Dermis microvascular lymphatic vessel endothelial cell (primary cell): Measurements from ENCODE around the gene NDUFS5. TPM values are rescaled to one million over a fixed set of nuclear protein-coding genes. Genes with fewer than 3 reads are reported as not detected.
"Not testable (repeated sequence)": the region's sequence is repeated elsewhere in the genome, so short reads cannot be mapped to it uniquely, and the experiment has no call there.

Experiments used
- DNase-seq, 2 donors: peaks; one replicate each; pipeline versions ENCODE4 v3.0.0 to v3.0.0-alpha.2; 2010; ENCODE audit warnings: low read depth in 2 of 2
- total RNA-seq: library from RNA; depleted of rRNA; stranded (reverse); fragments of >200 nt; gene quantifications from 2 replicates; pipeline ENCODE4 v1.2.1, GENCODE V29; 2014

NDUFS5 gene
- 337 and 433 TPM in 2 replicates for total RNA-seq

DNA sequence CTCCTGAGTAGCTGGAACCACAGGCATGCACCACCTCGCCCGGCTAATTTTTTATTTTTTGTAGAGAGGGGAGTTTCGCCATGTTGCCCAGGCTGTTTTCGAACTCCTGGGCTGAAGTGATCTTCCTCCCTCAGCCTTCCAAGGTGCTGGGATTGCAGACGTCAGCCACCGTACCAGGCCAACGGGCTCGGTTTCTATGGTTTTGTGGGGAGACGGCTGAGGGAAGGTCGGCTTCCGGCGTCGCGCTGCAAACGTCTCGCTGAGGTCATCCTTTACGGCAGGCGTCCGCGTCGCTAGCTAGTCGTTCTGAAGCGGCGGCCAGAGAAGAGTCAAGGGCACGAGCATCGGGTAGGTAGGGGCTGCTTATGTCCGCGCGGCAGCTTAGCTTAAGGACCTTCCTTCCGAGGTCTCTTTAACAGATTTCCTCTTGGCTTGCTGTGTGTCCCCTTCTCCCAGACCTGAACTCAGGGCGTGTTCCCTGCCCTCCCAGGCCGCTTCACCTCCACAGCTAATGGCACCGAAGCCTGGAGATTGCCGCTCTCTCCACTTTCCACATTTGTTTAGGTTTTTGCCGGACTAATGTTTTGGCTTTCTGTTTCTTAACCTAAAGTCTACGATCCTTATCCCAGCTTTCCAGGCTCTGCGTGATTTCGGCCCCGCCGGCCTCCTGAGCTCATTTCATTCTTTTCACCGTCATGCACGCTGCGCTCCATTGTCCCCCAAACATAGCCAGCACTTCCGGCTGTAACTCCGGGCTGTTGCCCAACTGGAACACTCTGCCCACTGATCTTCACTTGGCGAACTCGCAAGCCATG is at the start of gene NDUFS5:
NDUFS5 (plus strand) TSS at position 300 of the 815 bp plus-strand sequence. CDS start 2,375 bp downstream, outside the sequence.
- peak; percentile 76 to 88 for DNase-seq

DNA sequence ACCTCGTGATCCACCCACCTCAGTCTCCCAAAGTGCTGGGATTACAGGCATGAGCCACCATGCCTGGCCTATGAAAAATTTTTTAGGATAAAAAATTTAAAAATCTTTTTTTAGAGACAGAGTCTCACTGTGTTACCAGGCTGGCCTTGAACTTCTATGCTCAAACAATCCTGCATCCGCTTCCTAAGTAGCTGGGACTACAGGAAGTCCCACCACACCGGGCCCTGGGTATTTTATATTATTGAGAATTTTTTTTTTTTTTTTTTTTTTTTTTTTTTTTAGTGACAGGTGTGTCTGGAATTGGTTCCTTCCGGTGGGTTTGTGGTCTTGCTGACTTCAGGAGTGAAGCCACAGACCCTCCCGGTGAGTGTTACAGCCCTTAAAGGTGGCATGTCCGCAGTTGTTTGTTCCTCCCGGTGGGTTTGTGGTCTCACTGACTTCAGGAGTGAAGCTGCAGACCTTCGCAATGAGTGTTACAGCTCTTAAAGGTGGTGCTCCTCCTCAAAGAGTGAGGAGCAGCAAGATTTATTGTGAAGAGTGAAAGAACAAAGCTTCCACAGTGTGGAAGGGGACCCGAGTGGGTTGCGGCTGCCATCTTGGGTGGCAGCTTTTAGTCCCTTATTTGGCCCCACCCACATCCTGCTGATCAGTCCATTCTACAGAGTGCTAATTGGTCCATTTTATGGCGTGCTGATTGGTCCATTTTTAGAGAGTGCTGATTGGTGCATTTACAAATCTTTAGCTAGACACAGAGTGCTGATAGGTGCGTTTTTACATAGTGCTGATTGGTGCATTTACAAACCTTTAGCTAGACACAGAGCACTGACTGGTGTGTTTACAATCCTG is 48.5 kb upstream of the NDUFS5 start:
- not testable (repeated sequence) for DNase-seq

GRCh38 chr1:38978245-38978542 is 48.0 kb upstream of the NDUFS5 start:
- not testable (repeated sequence) for DNase-seq

DNA sequence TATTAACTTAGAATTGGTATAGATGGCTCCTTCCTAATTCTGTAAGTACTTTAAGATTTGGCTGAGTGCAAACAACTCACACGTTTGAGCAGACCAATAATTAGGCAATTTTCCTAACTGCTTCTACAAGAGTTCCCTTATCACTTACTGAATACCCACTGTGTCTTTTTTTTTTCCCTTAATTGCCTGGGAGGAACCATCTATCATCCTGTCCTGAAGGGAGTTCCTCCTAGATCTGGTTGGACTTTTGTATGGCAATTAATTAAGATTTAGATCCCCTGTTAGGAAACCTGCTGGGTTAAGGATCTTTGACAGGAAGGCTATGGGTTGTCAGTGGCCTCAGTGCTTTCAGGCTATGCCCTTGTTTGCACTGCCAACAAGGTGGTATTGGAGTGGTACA is 46.8 kb upstream of the NDUFS5 start:
- DNase-seq = not testable (repeated sequence)

DNA sequence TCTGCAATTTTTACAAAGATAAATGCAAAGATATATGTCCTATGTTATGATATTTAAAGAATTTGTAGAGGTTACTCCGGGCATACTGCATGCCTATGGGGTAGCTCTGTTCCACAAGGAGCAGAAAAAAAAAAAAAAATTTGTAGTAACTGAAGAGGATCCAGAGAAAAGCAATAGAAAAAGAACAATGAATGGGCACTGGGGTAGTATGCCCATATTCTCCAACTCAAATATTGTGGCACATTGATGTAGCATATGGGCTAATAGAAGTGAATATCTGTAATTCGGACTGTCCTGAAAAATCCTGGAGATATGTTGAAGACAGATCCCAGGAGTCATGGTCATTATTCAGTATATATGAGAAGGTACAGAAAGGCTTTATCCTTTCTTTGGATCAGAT is 36.2 kb upstream of the NDUFS5 start:
- no peak for DNase-seq

DNA sequence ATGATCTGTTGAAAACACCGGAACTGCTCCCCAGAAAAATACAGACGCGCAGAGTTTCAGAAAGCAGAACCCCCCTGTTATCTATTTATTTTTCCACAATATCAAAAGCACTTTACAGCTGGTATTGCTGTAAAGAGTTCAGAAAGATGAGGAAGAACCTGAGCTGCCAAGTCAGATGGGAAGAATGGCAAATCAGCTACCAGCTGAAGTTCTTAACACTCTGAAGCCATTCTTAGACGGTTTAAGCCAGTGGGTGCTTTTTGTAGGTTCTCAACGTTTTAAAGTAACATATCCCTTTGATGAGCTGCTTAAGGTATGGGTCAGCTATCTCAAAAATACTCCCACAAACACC is 35.8 kb upstream of the NDUFS5 start:
- DNase-seq = peak in 1 of 2 donors; percentile 14

DNA sequence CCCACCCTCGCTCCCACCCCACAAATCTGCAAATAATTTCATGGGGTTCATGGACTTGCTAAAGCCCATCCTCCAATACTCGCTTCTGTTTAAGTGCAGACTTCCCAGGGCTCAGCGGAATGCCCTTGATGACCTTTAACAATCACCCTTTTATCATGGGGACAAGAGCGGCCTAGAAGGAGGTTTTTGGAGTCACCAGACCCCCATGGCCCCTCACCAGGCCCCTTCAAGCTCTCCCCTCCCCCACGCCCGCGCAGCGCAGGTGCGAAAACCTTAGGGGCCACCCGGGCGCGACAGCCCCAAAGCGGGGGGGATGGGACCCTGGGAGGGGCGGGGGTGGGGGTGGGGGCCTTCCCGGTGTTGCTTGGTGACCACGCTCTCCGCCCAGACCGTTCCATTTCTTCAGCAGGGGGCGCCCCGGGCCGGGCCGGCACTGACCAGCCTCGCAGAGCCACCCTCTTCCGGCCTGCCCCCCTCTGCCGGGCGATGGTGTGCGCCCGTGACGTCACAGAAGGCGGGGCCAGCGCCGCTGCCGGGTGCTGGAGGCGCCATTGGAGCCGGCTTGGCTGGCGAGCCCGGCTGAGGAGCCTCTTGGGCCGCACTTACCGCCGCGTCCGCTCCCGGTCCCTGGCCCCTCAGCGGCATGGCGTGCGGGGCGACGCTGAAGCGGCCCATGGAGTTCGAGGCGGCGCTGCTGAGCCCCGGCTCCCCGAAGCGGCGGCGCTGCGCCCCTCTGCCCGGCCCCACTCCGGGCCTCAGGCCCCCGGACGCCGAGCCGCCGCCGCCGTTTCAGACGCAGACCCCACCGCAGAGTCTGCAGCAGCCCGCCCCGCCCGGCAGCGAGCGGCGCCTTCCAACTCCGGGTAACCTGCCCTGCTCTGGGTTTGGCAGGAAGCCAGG is 35.2 kb upstream of the NDUFS5 start, which contains the start of gene AKIRIN1:
AKIRIN1 (plus strand) TSS at position 539 of the 900 bp plus-strand sequence; CDS start at position 644, 105 bp downstream.
- DNase-seq = peak; percentile 89 to 97

DNA sequence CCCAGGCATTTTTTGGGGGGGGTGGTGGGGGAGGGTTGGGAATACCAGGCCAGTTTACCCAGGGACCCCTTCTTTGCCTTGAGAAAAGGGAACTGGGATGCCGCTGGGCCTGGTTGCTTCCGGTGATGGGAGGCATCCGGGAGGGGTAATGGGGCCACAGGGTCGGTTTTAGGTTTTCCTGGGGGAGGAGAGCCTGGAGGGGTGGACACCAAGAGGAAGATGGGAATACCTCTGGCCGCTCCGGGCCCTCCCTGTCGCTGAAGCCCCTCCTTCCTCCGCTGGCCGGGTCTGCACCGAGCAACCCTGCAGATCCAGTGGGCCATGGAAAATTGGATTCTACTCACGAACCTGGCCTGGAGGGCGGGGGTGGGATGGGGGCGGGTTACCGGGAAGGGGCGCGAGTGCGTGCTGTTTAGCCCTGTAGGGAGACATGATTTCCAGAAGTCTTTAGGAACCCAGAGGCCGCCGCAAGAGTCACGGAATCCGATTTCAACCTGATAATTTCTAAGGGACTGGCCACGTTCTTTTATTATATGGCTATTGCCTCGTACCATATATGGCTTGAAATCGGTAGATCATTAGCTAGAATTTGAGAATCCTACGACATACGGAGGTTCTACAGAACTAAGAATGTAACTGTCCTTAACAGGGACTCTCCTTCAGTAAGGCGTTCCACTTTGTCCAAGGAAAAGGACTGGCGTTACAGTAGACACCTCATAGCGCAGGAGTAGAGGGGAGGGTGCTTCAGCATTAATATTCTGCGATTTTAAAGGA is 34.3 kb upstream of the NDUFS5 start:
- peak in 1 of 2 donors; percentile 43 for DNase-seq

- no peak for DNase-seq
Measured at GRCh38 chr1:38992412-38993111, 33.6 kb upstream of the NDUFS5 start.

DNA sequence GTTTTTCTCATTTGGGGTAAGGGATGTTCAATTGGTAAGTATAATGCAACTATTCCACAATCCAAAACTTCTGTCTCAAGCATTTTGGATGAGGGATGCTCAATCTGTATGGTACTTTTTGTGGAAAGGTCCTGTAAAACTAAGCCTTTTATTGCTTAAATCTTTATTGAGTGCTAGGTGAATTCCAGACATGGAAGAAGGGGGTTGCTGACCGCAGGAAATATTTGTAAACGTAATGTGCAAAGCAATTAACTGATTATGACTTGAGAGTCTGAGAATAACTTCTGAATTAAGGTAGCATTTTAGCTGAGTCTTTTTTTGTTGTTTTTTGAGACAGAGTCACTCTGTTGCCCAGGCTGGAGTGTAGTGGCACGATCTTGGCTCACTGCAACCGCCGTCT is 32.0 kb upstream of the NDUFS5 start:
- no peak for DNase-seq

DNA sequence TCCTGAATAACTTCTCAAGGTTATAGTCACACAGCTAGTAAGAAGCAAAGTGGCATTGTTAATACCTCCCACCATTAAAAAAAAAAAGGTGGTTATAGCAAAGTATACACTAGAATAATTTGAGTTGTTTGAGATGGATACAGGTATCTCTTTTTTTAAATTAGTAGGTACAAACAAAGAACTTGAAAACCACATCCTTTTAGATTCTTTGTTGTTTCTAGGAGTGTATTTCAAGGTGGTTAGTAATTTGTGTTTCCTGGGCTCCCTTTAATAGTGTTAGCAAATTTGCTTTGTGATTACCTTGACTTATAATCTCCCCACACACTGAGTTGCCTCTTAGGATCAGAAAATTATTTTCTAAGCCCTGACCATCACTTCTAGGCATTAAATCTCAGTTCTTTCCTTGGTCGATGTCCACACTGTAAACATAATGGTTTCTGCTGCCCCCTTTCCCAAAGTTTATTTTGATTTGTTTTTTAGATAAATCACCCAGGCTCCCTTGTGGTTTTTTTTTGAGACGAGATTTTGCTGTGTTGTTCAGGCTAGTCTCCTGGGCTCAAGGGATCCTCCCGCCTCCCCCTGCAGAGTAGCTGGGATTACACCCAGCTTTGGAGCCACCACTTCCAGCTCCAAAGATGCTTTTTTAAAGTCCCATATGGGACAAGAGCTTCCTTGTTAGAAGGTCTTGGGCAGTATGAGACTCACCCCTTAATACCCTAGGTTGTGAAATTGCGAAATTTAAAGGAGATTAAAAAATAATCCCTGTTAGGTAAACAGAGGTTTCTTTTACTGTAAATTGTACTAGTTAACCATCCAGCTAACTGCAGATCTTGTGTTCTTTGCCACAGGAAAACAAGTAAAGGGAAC is 28.9 kb upstream of the NDUFS5 start:
- DNase-seq = no peak

DNA sequence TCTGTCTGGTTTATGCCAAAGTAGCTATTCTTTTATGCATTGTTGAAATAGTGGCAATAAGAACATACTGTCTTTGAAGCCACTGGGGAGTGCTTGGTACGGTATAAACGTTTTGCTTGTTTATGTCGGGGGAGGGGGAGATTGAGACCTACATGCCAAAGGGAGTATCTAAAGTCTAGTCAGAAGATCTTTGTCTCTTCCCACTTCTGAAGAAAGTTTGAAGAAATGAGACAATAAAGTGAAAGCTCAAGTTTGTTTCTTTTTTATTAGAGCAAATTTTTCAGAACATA is 28.3 kb upstream of the NDUFS5 start:
- DNase-seq = no peak

DNA sequence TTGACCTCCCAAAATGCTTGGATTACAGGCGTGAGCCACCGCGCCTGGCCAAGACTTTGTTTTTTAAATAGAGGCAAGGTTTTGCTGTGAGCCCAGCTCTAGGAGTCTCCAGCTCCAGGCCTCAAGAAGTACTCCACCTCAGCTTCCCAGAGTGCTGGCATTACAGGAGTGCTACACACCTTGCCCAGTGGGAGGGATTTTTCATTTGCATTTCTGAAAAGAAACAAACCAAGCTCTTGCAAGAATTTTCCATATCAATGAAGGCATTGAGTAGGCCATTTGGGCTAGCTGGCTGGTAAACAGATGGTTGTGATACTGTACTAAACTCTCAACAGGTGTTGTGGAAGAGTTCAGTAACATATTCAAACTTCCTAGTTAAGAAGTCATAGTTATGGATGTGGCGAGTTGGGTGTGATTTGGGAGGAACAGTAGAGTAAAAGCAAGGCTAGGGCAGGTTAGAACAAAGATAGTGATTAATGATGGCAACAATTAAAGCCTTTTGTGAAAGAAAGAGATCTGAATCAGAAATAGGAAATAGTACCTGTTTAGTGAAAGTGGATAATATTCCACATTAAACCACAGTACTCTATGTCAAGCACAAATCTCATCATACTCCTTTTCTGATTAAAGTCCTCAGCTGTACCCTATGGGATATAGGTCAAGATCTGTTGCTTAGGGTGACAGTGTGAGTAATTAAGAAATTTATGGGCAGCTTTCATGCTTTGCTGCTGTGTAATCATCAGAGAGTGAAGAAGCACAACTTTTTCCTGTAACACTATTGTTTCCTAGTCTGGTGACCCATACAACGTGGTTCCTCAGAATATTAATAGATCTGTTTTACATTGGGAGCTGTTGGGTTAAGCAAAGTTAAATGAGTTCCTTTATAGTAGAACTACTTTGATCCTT is 24.4 kb upstream of the NDUFS5 start:
- DNase-seq = no peak

DNA sequence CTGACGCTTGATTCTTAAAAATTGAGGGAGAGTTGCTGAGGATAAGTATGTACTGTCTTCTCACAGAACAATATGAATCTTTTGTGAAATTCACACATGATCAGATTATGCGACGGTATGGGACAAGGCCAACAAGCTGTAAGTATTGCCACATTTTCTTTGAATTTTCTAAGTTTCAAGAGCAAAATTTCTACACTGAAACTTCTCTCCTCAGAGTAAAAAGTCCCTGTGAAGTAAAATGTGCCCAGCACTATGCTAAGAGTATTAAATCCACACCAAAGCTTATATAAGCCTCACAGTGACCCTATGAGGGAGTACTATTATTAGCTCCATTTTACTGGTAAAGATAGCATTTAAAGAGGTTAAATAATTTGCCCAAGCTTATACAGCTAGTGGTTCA is 22.9 kb upstream of the NDUFS5 start:
- DNase-seq = no peak

- no peak for DNase-seq
Measured at GRCh38 chr1:39003794-39004193, 22.4 kb upstream of the NDUFS5 start.

GRCh38 chr1:39006287-39006686 is 19.9 kb upstream of the NDUFS5 start:
- no peak for DNase-seq

GRCh38 chr1:39006726-39007645 is 19.2 kb upstream of the NDUFS5 start:
- DNase-seq = no peak
